GM19455 (cell line): ENCODE results near the gene MAPRE3.
"Not testable (repeated sequence)": the region's sequence is repeated elsewhere in the genome, so short reads cannot be mapped to it uniquely, and the experiment has no call there.

Experiments used
- ATAC-seq: cut with Tn5 transposase; IDR thresholded peaks from one replicate; pipeline ENCODE4 v1.9.1; 2021; ENCODE audit not compliant: unreplicated experiment

MAPRE3 gene

DNA sequence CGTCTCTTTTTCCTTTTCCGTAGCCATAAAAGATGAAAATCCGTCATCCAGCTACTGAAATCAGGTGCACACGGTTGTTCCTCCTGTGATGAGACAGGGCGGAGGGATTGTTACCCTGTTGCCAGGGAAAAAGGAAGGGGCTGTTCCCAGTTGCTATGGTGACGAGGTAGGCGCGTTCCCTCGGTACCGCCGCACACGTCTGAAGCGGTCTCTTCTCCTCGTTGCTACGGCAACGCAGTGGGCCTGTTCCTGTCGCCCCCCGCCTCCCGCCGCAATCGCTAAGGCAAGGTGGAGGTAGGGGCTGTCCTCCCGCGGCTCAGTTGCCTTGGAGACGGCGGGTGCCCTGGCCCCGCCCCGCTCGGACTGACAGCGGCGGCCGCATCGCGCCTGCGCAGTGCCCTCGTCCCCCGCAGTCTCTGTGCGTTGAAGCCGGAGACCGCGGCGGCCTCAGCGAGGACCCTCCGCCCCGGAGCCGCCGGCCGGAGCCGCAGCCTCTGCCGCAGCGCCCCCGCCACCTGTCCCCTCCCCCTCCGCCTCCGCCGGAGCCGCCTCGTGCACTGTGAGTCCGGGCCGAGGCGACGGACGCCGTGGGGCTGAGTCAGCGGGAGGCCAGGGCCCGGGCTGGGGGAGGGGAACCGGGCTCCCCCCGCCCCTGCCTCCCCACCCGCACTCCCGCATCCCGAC, at the start of gene MAPRE3:
Gene MAPRE3 (plus strand): TSS at position 394 of the 684 bp plus-strand sequence. CDS start 51,582 bp downstream, outside the sequence.
- peak; percentile 88 for ATAC-seq

DNA sequence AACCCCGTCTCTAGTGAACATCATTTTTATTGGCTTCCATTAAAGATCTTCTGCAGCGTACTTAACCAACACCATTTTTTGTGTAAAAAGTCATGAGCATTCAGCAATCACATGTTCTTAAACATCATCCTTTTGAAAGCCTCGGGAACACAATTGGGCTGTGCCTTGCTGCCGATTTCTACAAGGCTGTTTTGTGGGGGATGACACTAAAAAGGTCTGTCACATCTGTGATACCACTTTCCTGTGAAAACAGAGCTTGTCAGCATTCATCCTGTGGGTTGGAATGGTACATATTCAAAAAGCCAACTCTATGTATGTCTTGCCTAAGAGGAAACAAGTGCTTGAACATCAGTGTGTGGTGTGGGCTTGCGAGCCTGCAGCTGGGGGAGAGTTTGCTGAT, 49.1 kb upstream of the MAPRE3 start:
- ATAC-seq = no peak

DNA sequence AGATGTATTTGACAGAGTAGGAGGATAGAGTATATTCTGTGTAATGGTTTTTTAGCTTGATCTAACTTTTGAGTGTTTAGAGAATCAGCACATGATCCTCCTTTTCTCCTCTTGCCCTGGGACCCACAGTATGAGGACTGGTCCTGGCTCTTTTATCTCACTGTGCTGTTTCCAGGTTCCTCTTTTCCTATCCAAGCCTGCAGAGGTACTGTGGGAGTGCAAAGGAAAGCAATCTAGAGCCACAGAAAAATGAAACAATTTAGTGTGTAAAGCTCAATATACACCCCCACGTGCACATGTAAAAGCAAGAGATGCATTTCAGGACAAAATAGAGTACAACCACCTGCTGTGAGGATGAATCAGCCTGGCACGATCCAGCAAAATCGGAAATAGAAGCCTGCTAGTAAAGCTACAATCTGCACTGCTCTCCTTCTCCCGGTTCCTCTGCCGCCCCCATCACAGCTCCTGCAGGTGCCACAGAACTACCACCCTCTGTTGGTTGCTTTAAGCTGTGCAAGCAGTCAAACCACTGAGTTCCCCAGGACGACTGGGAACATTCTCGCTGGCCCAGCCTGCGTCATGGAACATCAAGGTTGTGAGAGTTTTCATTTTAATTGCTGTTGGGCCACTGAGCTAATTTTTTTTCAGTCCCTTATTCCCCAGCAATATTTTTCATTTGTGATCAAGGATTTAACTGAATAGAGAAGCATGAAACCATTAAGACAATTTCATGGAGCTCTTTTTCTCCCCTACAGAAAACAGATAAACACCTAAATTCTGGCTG, 47.8 kb upstream of the MAPRE3 start:
- no peak for ATAC-seq

DNA sequence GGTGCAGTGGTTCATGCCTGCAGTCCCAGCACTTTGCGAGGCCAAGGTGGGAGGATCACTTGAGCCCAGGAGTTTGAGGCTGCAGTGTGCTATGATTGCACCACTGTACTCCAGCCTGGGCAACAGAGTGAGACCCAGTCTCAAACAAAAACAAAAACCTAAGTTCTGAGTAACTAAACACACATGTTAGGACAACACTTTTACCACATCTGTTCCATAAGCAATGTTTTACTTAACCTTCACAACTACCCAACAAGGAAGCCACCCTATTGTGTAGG, 47.3 kb upstream of the MAPRE3 start:
- ATAC-seq = not testable (repeated sequence)

DNA sequence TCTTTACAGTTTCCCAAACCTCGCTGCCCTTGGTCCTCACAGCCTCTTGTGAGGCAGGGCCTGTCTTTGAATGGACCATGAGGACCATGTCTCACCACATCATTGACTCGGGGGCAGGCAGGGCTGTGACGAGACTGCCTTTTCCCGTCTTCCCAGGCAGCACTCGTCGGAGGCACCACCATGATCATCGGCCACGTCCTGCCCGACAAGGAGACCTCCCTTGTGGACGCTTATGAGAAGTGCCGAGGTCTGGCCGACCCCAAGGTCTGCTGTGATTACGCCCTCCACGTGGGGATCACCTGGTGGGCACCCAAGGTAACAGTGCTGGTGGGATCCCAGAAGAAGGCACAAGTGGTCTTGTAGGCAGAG, 45.7 kb upstream of the MAPRE3 start:
- ATAC-seq = no peak

DNA sequence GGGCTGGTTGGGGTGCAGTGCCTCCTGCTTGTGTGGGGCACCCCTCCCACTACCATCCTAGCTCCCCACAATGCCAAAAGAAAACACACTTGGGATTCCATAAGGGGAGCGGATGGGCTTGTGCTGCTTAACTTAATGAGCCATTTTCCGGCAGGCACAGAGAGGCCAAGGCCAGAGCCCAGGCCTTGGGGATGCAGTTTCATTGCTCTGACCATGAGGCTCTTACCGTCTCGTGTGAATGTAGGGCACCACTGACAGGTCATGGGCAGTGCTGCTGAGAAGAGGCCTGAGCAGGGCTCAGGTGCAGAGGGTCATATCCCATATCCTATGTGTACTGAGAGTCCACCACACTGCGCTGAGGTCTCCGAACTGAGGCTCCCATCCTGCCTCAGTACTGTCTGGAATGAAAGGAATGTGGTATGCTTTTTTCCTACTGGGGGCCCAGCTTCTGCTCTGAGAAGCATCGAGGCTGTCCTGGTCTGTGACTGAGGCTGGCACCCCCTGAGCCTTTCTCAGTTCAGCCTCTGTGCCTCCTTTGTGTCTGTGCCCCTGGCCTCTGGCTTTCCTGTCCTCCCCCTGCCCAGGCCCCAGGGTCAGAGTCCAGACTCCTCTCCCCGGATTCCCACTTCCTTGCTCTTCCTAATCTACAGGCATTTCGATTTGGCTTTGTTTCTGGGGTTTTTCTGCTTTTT, 45.2 kb upstream of the MAPRE3 start:
- ATAC-seq = no peak

DNA sequence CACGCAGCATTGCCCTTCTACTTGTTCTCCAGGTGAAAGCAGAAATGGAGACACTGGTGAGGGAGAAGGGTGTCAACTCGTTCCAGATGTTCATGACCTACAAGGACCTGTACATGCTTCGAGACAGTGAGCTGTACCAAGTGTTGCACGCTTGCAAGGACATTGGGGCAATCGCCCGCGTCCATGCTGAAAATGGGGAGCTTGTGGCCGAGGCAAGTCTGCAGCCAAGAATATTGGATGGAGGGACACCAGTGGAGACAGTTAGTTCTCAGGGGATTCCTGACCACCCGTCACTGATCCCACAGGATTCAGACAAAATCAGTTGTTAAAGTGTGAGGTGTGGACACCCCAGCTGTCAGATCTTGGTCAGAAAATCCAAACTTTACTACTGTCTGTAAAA, 43.2 kb upstream of the MAPRE3 start:
- ATAC-seq = no peak

DNA sequence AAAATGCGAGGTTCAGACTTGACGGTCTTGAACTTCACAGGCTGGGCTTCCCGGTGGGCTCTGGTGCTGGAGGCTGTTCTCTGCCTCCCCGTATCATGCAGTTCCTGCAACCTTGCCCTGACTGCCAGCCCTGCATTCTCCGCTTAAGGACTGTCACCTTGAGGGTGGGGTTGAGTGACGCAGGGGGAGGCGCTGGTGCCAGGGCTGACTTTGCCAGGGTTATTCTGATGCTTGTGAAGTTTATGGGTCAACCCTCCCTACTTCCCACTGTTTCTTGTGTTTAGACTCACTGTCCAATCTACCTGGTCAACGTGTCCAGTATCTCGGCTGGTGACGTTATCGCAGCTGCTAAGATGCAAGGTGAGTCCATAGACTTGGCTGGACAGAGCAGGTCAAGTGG, 37.5 kb upstream of the MAPRE3 start:
- ATAC-seq = no peak

DNA sequence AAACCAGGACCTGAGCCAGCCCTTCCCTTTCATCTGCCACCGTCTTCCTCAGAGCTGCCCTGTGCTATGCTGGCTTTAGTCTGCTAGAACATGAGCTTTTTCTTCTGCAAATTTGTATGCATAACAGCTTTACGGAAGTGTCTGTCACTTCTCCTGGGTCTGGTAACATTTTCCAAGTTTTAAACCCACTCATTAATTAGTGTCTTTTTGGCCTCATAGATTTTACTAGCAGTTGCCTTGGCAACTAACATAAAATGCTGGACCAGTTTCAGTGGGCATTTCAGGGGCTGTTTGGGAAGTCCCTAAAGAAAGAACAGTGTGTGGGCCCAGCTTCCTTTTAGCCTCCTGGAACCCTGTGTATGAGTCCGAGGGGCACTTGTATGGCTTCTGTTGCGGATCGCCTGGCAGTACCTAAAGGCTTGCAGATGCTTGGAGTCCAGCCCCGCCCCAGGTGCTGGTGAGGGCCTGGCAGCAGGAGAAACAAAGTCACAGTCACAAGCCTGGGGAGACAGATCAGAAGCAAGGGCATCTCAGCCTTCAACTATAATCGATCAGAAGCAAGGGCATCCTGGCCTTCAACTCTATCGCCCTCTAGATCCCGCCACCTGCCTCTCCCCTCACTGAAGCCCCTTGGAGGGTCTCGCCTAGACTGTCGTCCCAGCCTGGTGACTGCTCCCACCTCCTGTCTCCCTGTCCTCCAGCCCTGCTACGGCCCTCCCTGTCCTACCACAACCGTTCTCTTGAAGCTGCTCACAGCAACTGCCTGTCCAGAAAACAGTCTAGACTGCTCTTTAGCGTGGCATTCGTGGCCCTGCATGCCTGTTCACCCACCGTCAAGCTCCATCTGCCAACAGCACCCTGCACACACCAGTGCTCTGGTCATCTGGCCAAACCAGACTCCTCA, 36.8 kb upstream of the MAPRE3 start:
- ATAC-seq = no peak

DNA sequence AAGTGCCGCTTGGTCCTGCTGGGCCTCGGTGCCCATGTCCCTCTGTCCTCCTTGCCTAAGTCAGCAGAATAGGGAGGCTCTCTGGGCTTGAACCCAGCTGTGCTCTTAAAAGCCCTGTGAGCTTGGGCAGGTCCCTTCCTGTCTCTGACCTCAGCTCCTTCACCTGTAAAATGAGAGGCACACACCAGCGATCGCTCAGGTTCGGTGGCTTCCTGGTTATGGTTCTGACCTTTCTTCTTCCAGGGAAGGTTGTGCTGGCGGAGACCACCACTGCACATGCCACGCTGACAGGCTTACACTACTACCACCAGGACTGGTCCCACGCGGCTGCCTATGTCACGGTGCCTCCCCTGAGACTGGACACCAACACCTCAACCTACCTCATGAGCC, 36.1 kb upstream of the MAPRE3 start:
- ATAC-seq = no peak

DNA sequence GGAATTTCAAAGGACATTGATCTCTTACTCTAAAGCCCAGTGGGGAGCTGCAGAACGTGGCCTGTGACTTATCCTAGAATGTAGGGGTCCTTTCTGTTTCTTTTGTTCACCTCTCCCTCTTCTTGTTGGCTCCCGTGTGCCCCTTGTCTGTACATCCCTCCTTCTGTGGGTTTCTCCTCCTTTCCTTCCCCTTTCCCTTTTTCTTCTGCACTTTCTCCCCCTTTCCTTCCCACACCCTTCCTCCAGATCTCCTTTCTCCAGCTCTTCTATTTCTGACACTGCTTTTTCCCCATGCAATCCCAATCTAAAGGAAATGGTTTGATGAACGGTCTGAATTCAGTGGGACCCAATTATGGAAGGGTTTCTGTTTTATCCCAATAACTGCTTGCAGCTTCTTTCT, 35.5 kb upstream of the MAPRE3 start:
- no peak for ATAC-seq

DNA sequence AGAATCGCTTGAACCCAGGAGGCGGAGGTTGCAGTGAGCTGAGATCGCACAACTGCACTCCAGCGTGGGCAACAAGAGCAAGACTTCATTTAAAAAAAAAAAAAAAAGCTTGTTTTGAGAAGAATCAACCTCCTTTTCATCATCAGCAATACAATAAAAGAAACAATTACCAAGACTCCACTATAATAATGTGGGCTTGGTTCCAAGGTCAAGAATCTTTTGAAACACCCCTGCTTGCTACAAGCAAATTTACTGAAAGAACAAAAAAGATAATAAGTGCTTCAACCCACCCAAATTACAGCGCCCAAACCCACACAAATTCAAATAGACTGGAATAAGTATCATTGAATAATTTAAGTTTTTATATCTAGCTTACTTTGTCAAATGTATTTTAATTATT, 33.6 kb upstream of the MAPRE3 start:
- no peak for ATAC-seq

DNA sequence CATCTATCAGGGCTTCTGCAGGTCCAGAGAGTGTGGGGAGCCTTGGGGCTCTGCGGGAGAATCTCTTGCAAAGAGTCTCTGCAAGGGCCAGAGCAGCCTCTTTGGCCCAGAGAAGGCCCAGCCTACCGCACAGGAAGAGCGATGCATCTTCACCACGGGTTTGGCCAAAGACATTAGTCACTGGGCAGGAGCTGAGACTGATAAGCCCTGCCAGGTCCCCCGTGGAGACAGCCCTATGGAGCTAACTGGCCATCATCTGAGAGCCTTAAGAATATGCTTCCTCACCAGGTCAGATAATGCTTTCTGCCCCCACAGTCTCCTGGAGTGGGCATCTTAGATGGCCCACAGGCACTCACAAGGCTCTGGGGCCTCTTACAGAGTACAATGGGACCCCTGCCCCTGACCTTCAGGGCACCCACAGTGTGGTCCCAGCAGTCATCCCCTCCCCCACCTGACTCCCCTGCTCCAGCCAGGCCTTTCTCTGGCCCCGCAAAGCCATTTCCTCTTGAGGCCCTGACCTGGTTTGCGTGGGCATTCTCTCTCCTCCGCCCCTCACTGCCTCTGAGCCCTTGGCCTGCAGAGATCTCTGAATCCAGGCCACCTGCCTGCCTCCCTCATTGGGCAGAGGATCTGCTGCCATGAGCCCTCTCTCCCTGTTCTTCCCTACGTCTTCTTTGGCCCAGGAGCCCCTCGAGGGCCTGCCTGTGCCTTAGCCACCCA, 31.9 kb upstream of the MAPRE3 start:
- ATAC-seq = no peak

DNA sequence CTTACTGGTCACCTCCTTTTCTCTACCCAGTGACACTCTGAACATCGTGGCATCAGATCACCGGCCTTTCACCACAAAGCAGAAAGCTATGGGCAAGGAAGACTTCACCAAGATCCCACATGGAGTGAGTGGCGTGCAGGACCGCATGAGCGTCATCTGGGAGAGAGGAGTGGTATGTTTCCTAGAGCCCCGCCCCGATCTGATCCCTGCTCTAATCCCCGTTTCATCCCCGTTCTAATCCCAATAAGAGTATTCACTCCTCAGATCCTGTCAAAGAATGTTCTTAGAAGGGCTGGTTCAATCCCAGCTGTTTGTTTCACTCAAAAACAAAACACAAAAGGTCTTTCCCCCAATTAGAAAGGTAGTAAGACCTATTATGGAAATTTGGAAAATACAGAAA, 30.4 kb upstream of the MAPRE3 start:
- no peak for ATAC-seq

DNA sequence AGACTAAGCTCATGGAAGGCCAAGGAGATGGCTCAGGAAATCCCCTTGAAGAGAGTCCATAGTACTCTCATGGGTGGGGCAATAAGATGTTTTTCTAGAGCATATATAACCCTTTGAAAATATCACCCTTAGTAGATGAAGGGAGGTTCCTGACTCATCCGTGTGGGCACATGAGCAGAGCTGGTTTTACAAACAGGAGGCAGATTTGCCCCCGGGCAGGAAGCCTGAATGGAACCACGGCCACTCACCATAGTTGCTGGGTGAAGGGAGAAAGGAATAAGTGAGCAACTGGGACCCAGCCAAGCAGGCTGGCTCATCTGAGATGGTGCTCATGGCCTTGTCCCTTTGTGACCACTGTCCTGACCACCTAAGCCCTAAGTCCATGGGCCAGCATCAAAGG, 29.0 kb upstream of the MAPRE3 start:
- no peak for ATAC-seq

DNA sequence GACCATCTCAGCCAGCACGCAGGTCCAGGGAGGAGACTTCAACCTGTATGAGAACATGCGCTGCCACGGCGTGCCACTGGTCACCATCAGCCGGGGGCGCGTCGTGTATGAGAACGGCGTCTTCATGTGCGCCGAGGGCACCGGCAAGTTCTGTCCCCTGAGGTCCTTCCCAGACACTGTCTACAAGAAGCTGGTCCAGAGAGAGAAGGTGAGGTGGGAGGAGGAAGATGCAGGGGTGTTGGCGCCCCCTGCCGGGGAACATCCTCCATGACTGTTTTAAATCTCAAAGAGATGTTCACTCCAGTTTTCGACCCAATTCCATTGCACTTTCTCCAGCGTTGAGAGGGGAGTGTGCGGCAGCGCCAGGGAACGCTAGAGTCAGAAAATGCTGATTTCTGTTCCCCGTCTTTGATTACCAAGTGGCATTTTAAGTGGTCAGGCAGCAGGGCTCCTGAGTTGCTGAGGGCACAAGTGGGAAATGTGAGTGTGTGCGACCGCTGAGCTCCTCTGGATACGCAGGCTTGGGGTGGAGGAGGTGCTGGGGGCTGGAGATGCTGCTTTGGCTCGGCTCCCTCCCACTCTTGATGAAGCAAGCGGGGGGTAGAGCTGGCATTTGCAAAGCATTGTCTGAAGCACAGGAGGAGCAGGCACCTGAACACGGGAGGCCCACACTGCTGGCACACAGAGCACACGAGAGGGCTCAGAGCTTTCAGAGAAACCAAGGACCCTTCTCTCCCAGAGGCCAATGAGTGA, 27.7 kb upstream of the MAPRE3 start:
- no peak for ATAC-seq

DNA sequence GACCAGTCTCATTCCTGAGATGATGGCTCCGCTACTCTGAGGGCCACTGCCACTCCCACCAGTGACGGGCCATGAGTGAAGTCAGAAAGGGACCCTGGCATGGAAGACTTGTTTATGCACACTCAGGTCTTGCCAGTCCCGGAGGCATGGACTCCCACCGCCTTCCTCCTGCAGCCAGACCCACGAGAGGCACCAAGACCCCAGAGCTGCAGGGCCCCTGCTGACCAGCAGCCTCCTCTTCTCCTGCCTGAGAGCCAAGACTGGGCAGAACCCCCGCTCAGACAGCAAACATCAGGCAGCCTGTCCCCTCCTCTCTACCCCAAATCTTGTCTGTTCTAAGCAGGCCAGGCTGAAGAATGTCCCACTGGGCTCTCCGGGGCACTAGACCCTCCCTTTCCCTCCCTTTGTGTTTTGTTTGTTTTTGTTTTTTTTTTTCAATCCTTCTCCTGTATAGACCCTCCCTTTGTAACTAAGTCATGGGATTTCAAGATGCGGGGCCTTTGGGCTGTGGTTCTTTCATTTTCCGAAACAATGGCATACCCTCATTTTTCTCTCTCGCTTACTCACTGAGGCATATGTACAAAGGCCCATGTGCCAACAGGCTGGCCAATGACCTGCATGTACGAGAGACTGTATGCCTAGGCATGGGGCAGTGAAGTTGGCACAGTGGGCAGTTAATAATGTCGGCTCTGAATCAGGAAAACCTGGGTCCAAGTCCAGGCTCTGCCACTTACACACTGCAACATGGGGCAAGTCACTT, 24.3 kb upstream of the MAPRE3 start:
- ATAC-seq = no peak

DNA sequence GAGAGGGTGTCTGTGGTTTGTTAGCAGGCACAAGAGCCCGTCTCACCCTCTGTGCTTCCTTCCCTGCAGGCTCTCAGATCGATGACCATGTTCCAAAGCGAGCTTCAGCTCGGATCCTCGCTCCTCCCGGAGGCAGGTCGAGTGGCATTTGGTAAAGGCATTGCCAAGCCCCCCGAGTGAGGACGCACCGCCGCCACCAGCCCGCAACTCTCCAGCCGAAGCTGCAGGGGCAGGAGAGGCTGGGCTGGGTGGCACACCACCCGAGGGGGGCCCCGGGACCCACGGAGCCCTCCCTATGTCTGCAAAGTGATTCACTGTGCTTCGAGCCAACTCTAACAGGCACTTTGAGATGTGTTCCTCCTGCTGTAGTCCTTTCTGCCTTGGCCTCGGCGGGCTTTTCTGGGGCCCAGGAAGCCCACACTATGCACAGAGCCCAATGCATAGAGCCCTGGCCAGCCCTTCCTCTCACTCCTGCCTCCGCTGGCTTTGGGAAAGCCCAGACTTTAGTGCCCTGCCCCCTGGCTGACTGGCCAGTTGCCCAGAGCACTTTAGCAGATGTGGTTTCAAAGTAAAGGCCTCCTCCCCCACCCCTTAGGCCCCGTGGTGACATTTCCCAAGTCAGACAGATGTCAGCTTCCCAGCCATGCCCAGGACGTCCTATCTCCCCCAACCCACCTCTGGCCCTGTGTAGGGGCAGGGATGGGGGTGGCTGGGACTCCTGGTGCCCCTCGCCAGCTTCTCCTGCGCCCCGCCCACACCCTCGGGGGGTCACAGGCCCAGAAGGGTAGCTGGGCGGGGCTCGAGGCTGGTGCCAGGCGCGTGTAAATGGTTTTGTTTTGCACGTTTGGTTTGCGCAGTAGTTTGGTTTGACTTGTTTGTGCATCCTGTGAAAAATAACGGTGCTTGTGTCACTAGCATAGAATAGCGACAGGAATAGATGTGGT, 23.3 kb upstream of the MAPRE3 start:
- ATAC-seq = no peak
